HCT116 (cell line): ENCODE data around the gene LIPG. TPM values are rescaled to one million over a fixed set of nuclear protein-coding genes. Genes with fewer than 3 reads are reported as not detected.
"Not testable (repeated sequence)": the region's sequence is repeated elsewhere in the genome, so short reads cannot be mapped to it uniquely, and the experiment has no call there.

Experiments
- ATAC-seq: fragments of 200-7000 bp; cut with Tn5 transposase; 2 replicates; pipeline ENCODE4 v1.9.1; 2020; ENCODE audit warnings: mild to moderate bottlenecking, moderate library complexity
- Bru-seq: library from RNA; stranded (reverse); fragments of 400-500 nt; gene quantifications from one replicate; lab custom pipeline; 2021; lab: Mats Ljungman, UMichigan
- BruChase-seq, 2 experiments: library from RNA; stranded (reverse); fragments of 400-500 nt; gene quantifications; one replicate each; lab custom pipeline; 2021; lab: Mats Ljungman, UMichigan
- BruUV-seq: library from RNA; stranded (reverse); fragments of 400-500 nt; replicated peaks from 2 replicates; lab custom pipeline; 2021; lab: Mats Ljungman, UMichigan
- CTCF ChIA-PET: fragments of 300-600 bp; sonication (Branson Sonifier 250); formaldehyde crosslinking; loops from one replicate; lab custom pipeline; 2021; ENCODE audit warnings: antibody characterized with exemption; lab: Charles Lee
- POLR2A ChIA-PET: fragments of 300-600, 350-600 bp; sonication (Branson Sonifier 250); formaldehyde crosslinking; loops from one replicate; lab custom pipeline; 2021; ENCODE audit warnings: antibody characterized with exemption; lab: Charles Lee
- RAD21 ChIA-PET, 2 experiments: fragments of 300-600 bp; sonication (Branson Sonifier 250); formaldehyde crosslinking; loops; one replicate each; lab custom pipeline; 2023; ENCODE audit warnings: low total read pairs in 2 of 2; ENCODE audit not compliant: uncharacterized antibody in 2 of 2, unreplicated experiment in 2 of 2, low non-redundant PET in 1 of 2; lab: Charles Lee
- DNase-seq: peaks from one replicate; pipeline ENCODE4 v3.0.0-alpha.2; 2010; ENCODE audit warnings: low read depth, low spot score
- H2AFZ ChIP-seq: fragments of 200-600 bp; shearing (Covaris generic), sonication (generic); 2 replicates; pipeline ENCODE4 v1.6.1; 2017; ENCODE audit warnings: low read depth, mixed run types, mixed read lengths, antibody characterized with exemption, low read length; ENCODE audit not compliant: poor library complexity, severe bottlenecking
- H3K27ac ChIP-seq: 2 replicates; pipeline ENCODE4 v1.5.1; 2012; ENCODE audit warnings: low read depth, low read length
- H3K27me3 ChIP-seq: fragments of 200-600 bp; sonication (generic); 2 replicates; pipeline ENCODE4 v1.6.1; 2016; ENCODE audit warnings: mixed run types, low read length, mixed read lengths; ENCODE audit not compliant: insufficient read depth
- H3K36me3 ChIP-seq, 2 experiments: fragments of 200-500 bp in 1 of 2; fragments of 200-600 bp in 1 of 2; sonication (Bioruptor generic) in 1 of 2; sonication (generic) in 1 of 2; 2 replicates each; pipeline versions ENCODE4 v1.5.1 to v1.6.1; 2014 to 2016; ENCODE audit warnings: low read length in 2 of 2, inconsistent platforms in 1 of 2, mixed read lengths in 1 of 2, mixed run types in 1 of 2; ENCODE audit not compliant: insufficient read depth in 2 of 2, control insufficient read depth in 1 of 2
- H3K4me1 ChIP-seq, 2 experiments: fragments of 200-600 bp in 1 of 2; sonication (generic) in 1 of 2; 2 replicates each; pipeline versions ENCODE4 v1.5.1 to v1.6.1; 2012 to 2017; ENCODE audit warnings: low read length in 2 of 2, inconsistent platforms in 1 of 2, mild to moderate bottlenecking in 1 of 2, mixed read lengths in 1 of 2, mixed run types in 1 of 2, moderate library complexity in 1 of 2; ENCODE audit not compliant: insufficient read depth in 2 of 2, control insufficient read depth in 1 of 2
- H3K4me2 ChIP-seq: fragments of 200-600 bp; sonication (generic); 2 replicates; pipeline ENCODE4 v1.6.1; 2017; ENCODE audit warnings: mixed run types, low read length, mixed read lengths
- H3K4me3 ChIP-seq, 2 experiments: fragments of 200-600 bp in 1 of 2; sonication (generic) in 1 of 2; replicated peaks in 1 of 2; 2 replicates each; pipeline ENCODE4 v1.5.1; 2011 to 2016; ENCODE audit warnings: low read length in 2 of 2, control low read depth in 1 of 2, low read depth in 1 of 2, mild to moderate bottlenecking in 1 of 2, mixed read lengths in 1 of 2, mixed run types in 1 of 2
- H3K79me2 ChIP-seq: fragments of 200-600 bp; sonication (generic); 2 replicates; pipeline ENCODE4 v1.6.1; 2017; ENCODE audit warnings: mild to moderate bottlenecking, mixed run types, low read length, moderate library complexity, mixed read lengths; ENCODE audit not compliant: insufficient read depth
- H3K9ac ChIP-seq: fragments of 200-600 bp; sonication (generic); 2 replicates; pipeline ENCODE4 v1.6.1; 2016; ENCODE audit warnings: low read length, mixed read lengths
- H3K9me2 ChIP-seq: fragments of 200-600 bp; sonication (generic), shearing (Covaris generic); 2 replicates; pipeline ENCODE4 v1.6.1; 2017; ENCODE audit warnings: mixed run types, mild to moderate bottlenecking, moderate library complexity; ENCODE audit not compliant: insufficient read depth
- H3K9me3 ChIP-seq, 2 experiments: fragments of 200-500 bp in 1 of 2; fragments of 200-600 bp in 1 of 2; sonication (Bioruptor generic) in 1 of 2; sonication (generic) in 1 of 2; 2 replicates each; pipeline ENCODE4 v1.6.1; 2014 to 2017; ENCODE audit warnings: low read length in 2 of 2, mixed read lengths in 2 of 2, inconsistent platforms in 1 of 2, low read depth in 1 of 2, mild to moderate bottlenecking in 1 of 2, mixed run types in 1 of 2, moderate library complexity in 1 of 2; ENCODE audit not compliant: control insufficient read depth in 1 of 2, insufficient read depth in 1 of 2
- H4K20me1 ChIP-seq: fragments of 200-600 bp; sonication (generic), shearing (Covaris generic); 2 replicates; pipeline ENCODE4 v1.6.1; 2017; ENCODE audit warnings: mixed run types, mild to moderate bottlenecking, moderate library complexity; ENCODE audit not compliant: insufficient read depth
- ELF1 ChIP-seq: IDR thresholded peaks from 2 replicates; pipeline ENCODE4 v1.6.1; 2012; ENCODE audit warnings: low read depth, borderline replicate concordance
- POLR2AphosphoS5 ChIP-seq: IDR thresholded peaks from 2 replicates; pipeline ENCODE4 v1.6.1; 2011; ENCODE audit warnings: mild to moderate bottlenecking, low read depth, low read length, moderate library complexity
- intact Hi-C: fragments of 100-400 bp; cut with micrococcal nuclease; formaldehyde crosslinking; loops from 2 replicates; pipeline ENCODE4 v1.10.0; 2022
- long read RNA-seq: library from polyadenylated mRNA; unstranded; transcript quantifications from one replicate; pipeline ENCODE4 v2.0.0, GENCODE V29; 2021; ENCODE audit not compliant: unreplicated experiment
- polyA plus RNA-seq: library from polyadenylated mRNA; unstranded; fragments of >200 nt; gene quantifications from 2 replicates; pipeline ENCODE4 v1.2.1, GENCODE V29; 2012; ENCODE audit warnings: missing spikeins
- total RNA-seq: library from RNA; stranded (reverse); gene quantifications from one replicate; pipeline ENCODE4 v1.2.1, GENCODE V29; 2021; ENCODE audit not compliant: unreplicated experiment
- TF ChIP-seq, protein P1 (sequence below): IDR thresholded peaks from 2 replicates; pipeline ENCODE4 v1.6.1; 2012

The LIPG gene
- 2.6 TPM for total RNA-seq
- 3.6 and 4.1 TPM in 2 replicates for polyA plus RNA-seq
- percentile 26 among the genes with signal in this experiment for Bru-seq, nascent RNA
- BruChase-seq, experiment 1, labeled RNA remaining after a 6-hour chase = percentile 30 among the genes with signal in this experiment
- BruChase-seq, experiment 2, labeled RNA remaining after a 2-hour chase = percentile 27 among the genes with signal in this experiment
- long read RNA-seq, full-length matches to known transcripts = 3 of 5 reads
- long read RNA-seq, partial matches to known transcripts = 1 of 5 reads
- long read RNA-seq, other reads (novel, unspliced or antisense) = 1 of 5 reads

DNA sequence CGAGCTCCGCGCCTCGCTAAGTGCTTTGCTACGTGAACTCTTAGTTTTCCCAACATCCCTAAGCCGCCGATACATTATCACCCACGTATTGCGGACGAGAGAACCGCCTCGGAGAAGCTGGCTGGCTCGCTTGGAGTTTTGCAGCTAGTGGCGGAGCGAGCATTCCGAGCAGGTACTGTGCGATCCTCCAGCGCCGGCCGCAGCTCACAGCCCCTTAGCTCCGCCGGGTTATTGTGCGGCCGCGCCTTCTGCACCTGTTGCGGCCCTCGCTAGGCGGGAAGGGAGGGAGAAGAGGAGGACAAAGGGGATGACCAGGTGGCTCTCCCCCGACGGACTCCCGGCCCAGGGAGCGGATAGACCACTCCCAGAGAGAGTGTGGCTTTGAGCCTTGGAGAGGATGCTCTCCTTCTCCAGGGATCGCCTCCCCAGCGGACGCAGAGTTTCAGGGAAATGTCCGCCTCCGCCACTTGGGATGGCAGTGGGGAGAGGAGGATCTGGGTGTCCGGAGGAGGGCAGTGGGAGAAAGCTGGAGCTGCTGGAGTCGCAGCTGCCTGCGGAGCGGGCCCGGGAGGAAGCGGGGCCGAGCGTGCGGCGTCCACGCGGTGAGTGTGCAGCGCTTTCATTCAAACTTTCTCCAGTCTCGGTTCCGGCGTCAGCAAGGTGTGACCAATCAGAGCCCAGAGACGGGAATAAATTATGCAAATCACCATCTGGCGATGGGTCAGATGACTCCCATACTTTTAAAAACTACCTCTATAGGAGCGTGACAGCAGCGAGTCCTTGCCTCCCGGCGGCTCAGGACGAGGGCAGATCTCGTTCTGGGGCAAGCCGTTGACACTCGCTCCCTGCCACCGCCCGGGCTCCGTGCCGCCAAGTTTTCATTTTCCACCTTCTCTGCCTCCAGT is at the start of gene LIPG:
LIPG (plus strand) TSS at position 769 of the 905 bp plus-strand sequence. CDS start 252 bp downstream, outside the sequence.
- Histone ChIP-seq H3K9me2 (no peaks in the 10 kb centered on the region), H3K79me2 (no peaks in the 10 kb centered on the region), H3K4me3 (peak within 1 kb of the TSS; percentile 28 to 50), H3K27me3 (peaks cover 4% of the 10 kb centered on the region; the same call in 1 of the 2 replicates), H3K4me2 (peak within 1 kb of the TSS; percentile 79), H3K4me1 (peaks cover 21 to 38% of the 10 kb centered on the region in 2 experiments), H3K9me3 (no peaks in the 10 kb centered on the region), H2AFZ (no peak within 1 kb of the TSS), H3K9ac (peak within 1 kb of the TSS; percentile 16), H3K36me3 (no peaks in the 10 kb centered on the region), H3K27ac (peak within 1 kb of the TSS; percentile 21; the same call in 1 of the 2 replicates), H4K20me1 (no peaks in the 10 kb centered on the region)
- TF ChIP-seq POLR2AphosphoS5 (peak; percentile 37; the same call in 1 of the 2 replicates), ELF1 (no peak)
- TF ChIP-seq, protein P1, sequence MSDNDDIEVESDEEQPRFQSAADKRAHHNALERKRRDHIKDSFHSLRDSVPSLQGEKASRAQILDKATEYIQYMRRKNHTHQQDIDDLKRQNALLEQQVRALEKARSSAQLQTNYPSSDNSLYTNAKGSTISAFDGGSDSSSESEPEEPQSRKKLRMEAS = peak; percentile 79
- ChIA-PET POLR2A (no interaction called here), CTCF (interaction anchor here (3.4 kb wide), 1 partner anchor 297 kb away, joined by 16 read pairs; no protein-coding TSS in a partner anchor), RAD21 (interaction anchor here in 1 of 2 experiments (0.7 kb wide), 1 partner anchor 297 kb away, joined by 3 read pairs; no protein-coding TSS in a partner anchor)
- ATAC-seq (peak; percentile 73), DNase-seq (peak; percentile 57)
- BruUV-seq = no TSS peak
- intact Hi-C loops = no loop called here

DNA sequence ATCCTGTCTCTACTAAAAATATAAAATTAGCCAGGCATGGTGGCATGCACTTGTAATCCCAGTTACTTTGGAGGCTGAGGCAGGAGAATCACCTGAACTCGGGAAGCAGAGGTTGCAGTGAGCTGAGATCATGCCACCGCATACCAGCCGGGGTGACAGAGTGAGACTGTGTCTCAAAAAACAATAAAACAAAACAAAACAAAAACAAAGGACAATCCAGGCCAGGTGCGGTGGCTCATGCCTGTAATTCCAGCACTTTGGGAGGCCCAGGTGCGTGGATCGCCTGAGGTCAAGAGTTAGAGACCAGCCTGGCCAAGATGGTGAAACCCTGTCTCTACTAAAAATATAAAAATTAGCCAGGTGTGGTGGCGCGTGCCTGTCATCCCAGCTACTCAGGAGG is 49.0 kb upstream of the LIPG start:
- H3K9ac ChIP-seq, H3K4me2 ChIP-seq, H3K79me2 ChIP-seq, H3K4me3 ChIP-seq, H3K27me3 ChIP-seq, DNase-seq, ATAC-seq, H4K20me1 ChIP-seq, POLR2A ChIA-PET, H3K36me3 ChIP-seq, RAD21 ChIA-PET, H3K4me1 ChIP-seq, H3K27ac ChIP-seq, H3K9me3 ChIP-seq, H2AFZ ChIP-seq, H3K9me2 ChIP-seq, BruUV-seq: not testable (repeated sequence)
- CTCF ChIA-PET = interaction anchor here (3.6 kb wide), 1 partner anchor 346 kb away, joined by 15 read pairs; no protein-coding TSS in a partner anchor
- intact Hi-C loops = loop anchor here (5.0 to 10.0 kb wide), 2 partner anchors 214 to 842 kb away; no protein-coding TSS in a partner anchor
